Hematopoietic multipotent progenitor cell treated with erythropoietin and hydrocortisone succinate and interleukin-3 and kit ligand, for 17 days (in vitro differentiated cells): ENCODE data around the gene CHRNA4.
"Not testable (repeated sequence)": the region's sequence is repeated elsewhere in the genome, so short reads cannot be mapped to it uniquely, and the experiment has no call there.

Source experiments
- DNase-seq: peaks from one replicate; pipeline ENCODE4 v3.0.0-alpha.2; 2015; ENCODE audit warnings: low spot score

The CHRNA4 gene

GRCh38 chr20:63308218-63308911 lies 52.8 kb downstream of the CHRNA4 start:
- DNase-seq: no peak

GRCh38 chr20:63307538-63308217 lies 53.5 kb downstream of the CHRNA4 start:
- no peak for DNase-seq

DNA sequence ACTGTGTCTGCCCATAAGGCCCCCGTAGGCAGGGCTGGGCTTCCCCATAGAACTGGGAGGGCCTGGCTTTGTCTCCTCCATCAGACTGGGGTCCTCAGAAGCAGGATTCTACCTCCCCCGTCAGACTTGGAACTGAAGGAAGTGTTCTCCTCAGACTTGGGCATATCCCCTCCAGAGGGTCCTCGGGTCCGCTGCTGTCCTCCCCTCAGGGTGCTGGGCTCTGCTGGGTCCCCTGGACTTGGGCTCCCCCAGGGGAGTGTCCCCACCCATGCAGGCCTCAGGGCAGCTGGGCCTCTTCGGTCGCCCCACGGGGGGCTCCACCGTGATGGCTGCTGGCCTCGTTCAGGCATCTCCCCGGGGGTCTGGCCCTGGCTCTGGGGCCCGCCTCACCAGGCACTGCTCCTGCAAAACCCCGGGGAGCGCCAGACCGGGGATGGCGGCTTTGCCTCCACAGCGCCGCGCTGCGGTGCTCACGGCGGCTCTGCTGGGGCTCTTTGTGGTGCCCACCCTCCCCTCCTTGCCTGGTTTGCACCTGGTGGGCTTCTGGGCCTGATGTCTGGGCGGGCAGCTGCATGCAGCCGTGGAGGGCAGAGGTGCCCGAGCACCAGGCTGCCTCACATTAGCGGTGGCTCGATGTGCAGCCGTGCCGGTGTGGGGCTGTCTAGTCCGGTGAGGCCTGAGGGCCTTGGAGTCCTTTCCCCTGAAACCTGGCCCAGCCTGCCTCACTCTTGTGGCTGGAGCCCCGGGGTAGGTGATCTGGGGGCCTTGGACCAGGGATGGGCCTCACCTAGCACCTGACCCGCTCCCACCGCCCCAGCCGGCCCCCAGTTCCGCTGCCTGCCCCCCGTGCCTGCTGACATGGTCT lies 54.2 kb downstream of the CHRNA4 start:
- DNase-seq: no peak

- not testable (repeated sequence) for DNase-seq
Measured at GRCh38 chr20:63305933-63306672, 55.0 kb downstream of the CHRNA4 start.

- no peak for DNase-seq
Measured at GRCh38 chr20:63305393-63305792, 55.8 kb downstream of the CHRNA4 start.

- DNase-seq: no peak
Measured at GRCh38 chr20:63303095-63303666, 58.0 kb downstream of the CHRNA4 start.

GRCh38 chr20:63301671-63302070 lies 59.5 kb downstream of the CHRNA4 start:
- no peak for DNase-seq

DNA sequence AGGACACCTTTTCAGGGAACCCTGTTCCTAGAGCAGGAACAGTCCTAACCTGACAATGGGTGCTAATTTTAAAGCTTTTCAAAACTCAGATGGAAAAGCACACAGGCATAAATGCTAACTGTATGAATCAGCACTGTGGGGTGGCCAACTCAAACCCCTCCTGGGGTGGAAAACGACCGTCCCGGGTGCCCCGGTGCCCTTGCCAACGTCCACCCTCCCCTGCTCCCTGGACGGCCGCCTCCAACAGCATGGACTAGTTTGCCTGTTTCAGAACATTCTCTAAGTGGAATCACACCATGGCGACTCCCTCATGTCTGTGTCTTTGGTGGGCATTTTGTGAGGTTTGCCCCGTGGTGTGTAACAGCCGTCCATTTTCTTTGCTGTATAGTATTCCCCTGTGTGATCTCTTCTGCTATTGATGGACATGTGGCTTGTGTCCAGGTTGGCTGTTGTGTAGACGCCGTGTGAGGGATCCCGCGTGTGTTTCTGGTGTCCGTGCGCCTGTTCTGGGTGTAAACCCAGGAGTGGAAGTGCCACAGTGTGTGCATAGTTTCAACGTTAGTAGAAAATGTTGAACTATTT lies 62.3 kb downstream of the CHRNA4 start:
- DNase-seq: no peak

- DNase-seq: no peak
Measured at GRCh38 chr20:63297796-63298572, 63.2 kb downstream of the CHRNA4 start.

DNA sequence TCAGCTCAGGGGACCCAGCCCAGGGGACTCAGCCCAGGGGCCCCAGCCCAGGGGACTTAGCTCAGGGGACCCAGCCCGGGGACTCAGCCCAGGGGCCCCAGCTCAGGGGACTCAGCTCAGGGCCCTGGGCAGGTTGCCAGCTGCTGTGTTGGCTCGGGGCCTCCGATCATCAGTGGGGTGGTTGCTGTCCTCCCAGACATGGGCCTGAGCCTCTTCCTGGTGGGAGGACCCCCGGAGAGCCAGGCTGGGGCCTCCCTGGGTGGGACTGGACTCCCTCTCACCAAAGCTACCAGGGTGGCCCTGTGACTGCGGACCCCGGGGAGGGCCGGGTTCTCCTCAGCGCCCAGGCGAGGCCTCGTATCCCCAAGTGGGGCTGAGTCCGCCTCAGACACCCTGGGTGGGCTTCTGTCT lies 63.8 kb downstream of the CHRNA4 start:
- no peak for DNase-seq

DNA sequence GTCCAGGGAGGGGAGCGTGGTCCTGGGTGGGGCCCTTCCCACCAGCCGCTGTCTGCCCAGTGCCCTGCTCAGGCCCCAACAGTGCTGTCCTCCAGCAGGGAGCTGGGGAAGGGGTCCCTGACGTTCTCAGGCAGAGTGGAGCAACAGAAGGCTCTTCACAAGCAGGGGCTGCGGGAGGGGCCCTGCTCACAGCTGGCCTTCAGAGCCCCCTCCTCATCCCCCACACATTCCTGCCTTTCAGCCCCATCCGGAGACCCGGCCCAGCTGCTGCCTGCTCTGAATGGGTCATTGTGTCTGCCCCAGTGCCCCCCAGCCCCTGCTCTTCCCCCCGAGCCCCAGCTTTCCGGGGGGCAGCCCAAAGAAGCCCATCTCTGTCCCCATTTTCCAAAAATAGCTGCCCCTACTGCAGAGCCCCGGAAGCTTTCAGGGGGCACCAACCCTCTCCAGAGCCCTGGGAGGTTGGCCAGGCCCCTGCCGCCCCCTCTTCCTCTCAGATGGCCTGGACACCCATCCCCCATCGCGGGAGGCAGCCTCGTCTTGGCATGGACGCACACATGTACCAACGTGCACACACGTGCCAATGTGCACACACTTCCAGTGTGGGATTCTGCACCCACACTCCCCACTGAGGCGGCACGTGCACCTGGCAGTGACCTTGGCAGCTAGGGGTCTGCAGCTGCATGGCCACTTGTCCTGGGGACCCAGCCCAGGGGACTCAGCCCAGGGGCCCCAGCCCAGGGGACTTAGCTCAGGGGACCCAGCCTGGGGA lies 64.4 kb downstream of the CHRNA4 start:
- no peak for DNase-seq

DNA sequence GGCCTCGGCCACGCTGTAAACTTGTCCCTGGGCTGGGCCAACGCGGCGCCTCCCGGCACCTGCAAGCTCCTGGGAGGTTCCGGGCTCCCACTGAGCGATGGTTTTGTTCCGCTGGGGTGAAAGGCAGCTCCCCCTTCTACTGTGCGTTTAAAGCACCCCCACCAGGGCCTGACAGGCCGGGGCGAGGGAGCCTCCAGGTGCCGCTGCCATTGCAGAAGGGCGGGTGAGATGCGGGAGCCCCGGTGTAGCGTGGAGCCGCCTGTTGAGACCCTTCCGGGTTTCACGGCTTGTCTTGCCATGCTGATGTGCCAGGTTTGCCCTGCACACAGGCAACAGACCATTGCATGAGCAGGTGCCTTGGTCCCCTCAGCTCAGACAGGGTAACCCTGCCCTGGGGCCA lies 65.3 kb downstream of the CHRNA4 start:
- DNase-seq: no peak

DNA sequence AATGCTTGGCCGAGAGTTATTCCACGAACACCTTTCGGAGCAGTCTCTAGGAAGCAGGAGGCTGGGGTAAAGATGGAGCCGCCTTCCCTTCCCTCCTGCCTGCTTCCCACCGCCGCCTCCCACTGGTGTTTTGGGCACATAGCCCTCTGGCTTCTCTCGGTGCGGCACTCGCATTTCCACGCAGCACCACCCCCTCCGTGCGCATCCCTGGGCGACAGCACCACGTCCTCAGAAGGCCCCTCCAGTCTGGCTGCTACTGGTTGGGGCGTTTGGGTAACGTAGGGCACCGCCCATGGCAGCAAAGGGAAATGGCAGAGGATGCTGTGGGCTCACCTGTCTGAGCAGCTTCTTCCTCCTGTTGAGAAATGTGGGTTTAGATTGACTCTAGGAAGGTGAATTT lies 65.7 kb downstream of the CHRNA4 start:
- DNase-seq: no peak

GRCh38 chr20:63295018-63295417 lies 66.1 kb downstream of the CHRNA4 start:
- DNase-seq: no peak

DNA sequence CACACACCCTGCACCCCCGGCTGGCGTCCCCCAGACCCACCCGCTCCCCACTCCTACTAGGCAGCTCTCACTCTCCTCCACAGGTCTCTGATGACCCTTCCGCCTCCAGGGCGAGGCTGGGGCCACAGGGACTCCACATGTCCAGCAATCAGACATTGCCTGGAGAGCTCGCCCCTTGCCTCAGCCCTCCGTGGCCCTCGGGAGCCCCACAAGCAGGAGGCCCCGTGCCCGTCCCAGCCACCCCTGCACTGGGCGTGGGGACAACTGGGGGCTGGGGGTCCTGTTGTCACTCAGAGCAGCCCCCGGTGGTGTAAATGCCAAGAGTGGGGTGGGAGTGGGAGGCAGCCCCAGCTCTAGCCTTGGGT lies 66.6 kb downstream of the CHRNA4 start:
- DNase-seq: no peak

DNA sequence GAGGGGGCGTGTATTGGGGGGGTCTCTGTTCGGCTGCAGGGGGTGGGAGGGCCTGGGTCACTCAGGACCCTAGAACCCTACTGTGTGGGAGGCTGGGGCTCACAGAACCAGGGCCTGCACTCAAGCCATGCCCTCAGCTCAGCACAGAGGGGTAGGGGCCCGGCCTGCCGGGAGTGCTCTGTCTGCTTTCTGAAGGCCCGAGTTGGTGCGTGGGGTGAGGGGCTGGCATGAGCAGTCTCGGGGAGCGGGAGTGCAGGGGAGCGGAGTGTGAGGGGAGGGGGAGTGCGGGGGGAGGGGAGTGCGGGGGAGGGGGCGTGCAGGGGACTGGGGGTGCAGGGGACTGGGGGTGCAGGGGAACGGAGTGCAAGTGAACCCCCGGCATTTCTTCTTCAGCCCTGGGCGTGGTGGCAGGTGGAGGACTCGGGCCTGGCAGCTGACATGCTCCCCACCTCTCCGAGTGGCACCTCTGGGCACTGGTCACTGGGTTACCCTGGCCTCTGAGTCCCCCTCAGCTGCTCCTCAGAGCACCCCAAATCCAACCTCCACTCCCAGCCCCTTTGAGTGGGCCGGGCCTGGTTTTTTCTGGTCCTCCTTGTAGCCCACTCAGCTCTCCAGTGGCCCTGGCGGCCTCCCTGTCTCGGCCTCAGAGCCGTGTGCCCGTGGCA lies 67.1 kb downstream of the CHRNA4 start:
- DNase-seq: no peak

DNA sequence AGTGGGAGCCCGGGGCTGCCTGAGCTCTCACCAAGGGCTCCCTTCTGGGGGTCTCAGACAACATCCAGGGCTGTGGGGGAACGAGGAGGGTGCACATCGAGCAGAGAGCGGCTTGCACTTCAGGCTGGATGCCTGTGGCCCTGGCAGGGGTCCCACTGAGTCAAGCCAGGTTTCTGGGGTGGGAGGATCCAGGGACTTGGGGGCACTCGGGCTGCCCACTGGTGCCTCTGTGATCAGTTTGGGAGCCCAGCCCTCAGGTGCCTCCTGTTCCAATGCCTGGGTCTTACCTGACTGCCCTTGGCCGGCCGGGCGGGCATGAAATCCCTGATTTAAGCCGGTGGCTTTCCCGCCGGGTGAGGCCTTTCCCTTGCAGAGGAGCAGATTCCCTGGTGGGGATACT lies 67.7 kb downstream of the CHRNA4 start:
- no peak for DNase-seq
